OCI-LY3 (cell line): Measurements from ENCODE around the gene BRCA2.
A peak's percentile ranks its signal among the peaks of the same experiment; 100 is the strongest.

ENCODE experiments used
- H2AFZ ChIP-seq: fragments of 200-600, 300-600 bp; shearing (Covaris generic); 2 replicates; pipeline ENCODE4 v1.6.0; 2014; ENCODE audit warnings: antibody characterized with exemption, low read depth, low read length
- H3K27ac ChIP-seq: fragments of 200-600, 300-600 bp; sonication (generic); 2 replicates; pipeline ENCODE4 v1.5.1; 2014; ENCODE audit warnings: mild to moderate bottlenecking, low read length, moderate library complexity, mixed read lengths
- H3K27me3 ChIP-seq: fragments of 200-600, 300-600 bp; sonication (generic); 2 replicates; pipeline ENCODE4 v1.6.1; 2014; ENCODE audit warnings: low read depth, low read length, mixed read lengths
- H3K36me3 ChIP-seq: fragments of 200-600, 300-600 bp; sonication (generic); replicated peaks from 2 replicates; pipeline ENCODE3; 2014; ENCODE audit warnings: low read depth, low read length, mixed read lengths
- H3K4me1 ChIP-seq: fragments of 300-600, 200-600 bp; sonication (generic); 2 replicates; pipeline ENCODE4 v1.6.1; 2014; ENCODE audit warnings: low read length, mixed read lengths
- H3K4me2 ChIP-seq: fragments of 200-600, 300-600 bp; sonication (generic); 2 replicates; pipeline ENCODE4 v1.6.1; 2014; ENCODE audit warnings: low read length, mixed read lengths
- H3K4me3 ChIP-seq: fragments of 300-600, 200-600 bp; sonication (generic); 2 replicates; pipeline ENCODE4 v1.5.1; 2014; ENCODE audit warnings: antibody characterized with exemption, mild to moderate bottlenecking, low read length, moderate library complexity
- H3K79me2 ChIP-seq: fragments of 300-600, 200-600 bp; shearing (Covaris generic); 2 replicates; pipeline ENCODE4 v1.6.1; 2014; ENCODE audit warnings: mild to moderate bottlenecking, low read length, mixed read lengths
- H3K9ac ChIP-seq: fragments of 300-600, 200-600 bp; shearing (Covaris generic); 2 replicates; pipeline ENCODE4 v1.6.0; 2014; ENCODE audit warnings: mild to moderate bottlenecking, low read length, moderate library complexity
- H3K9me3 ChIP-seq: fragments of 200-600, 300-600 bp; shearing (Covaris generic); 2 replicates; pipeline ENCODE4 v1.6.1; 2014; ENCODE audit warnings: low read length, mixed read lengths; ENCODE audit not compliant: insufficient read depth
- H4K20me1 ChIP-seq: fragments of 200-600, 300-600 bp; sonication (generic); 2 replicates; pipeline ENCODE4 v1.6.1; 2016; ENCODE audit warnings: low read length, mixed read lengths; ENCODE audit not compliant: insufficient read depth
- CTCF ChIP-seq: fragments of 200-600, 300-600 bp; sonication (generic); IDR thresholded peaks from 2 replicates; pipeline ENCODE4 v1.5.1; 2014; ENCODE audit warnings: antibody characterized with exemption, low read length, low read depth
- EZH2phosphoT487 ChIP-seq: fragments of 200-600 bp; shearing (Covaris generic); IDR thresholded peaks from 2 replicates; pipeline ENCODE4 v1.6.1; 2018; ENCODE audit warnings: antibody characterized with exemption, mixed run types, low read depth

The BRCA2 gene, protein sequence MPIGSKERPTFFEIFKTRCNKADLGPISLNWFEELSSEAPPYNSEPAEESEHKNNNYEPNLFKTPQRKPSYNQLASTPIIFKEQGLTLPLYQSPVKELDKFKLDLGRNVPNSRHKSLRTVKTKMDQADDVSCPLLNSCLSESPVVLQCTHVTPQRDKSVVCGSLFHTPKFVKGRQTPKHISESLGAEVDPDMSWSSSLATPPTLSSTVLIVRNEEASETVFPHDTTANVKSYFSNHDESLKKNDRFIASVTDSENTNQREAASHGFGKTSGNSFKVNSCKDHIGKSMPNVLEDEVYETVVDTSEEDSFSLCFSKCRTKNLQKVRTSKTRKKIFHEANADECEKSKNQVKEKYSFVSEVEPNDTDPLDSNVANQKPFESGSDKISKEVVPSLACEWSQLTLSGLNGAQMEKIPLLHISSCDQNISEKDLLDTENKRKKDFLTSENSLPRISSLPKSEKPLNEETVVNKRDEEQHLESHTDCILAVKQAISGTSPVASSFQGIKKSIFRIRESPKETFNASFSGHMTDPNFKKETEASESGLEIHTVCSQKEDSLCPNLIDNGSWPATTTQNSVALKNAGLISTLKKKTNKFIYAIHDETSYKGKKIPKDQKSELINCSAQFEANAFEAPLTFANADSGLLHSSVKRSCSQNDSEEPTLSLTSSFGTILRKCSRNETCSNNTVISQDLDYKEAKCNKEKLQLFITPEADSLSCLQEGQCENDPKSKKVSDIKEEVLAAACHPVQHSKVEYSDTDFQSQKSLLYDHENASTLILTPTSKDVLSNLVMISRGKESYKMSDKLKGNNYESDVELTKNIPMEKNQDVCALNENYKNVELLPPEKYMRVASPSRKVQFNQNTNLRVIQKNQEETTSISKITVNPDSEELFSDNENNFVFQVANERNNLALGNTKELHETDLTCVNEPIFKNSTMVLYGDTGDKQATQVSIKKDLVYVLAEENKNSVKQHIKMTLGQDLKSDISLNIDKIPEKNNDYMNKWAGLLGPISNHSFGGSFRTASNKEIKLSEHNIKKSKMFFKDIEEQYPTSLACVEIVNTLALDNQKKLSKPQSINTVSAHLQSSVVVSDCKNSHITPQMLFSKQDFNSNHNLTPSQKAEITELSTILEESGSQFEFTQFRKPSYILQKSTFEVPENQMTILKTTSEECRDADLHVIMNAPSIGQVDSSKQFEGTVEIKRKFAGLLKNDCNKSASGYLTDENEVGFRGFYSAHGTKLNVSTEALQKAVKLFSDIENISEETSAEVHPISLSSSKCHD (N-terminal part only)

DNA sequence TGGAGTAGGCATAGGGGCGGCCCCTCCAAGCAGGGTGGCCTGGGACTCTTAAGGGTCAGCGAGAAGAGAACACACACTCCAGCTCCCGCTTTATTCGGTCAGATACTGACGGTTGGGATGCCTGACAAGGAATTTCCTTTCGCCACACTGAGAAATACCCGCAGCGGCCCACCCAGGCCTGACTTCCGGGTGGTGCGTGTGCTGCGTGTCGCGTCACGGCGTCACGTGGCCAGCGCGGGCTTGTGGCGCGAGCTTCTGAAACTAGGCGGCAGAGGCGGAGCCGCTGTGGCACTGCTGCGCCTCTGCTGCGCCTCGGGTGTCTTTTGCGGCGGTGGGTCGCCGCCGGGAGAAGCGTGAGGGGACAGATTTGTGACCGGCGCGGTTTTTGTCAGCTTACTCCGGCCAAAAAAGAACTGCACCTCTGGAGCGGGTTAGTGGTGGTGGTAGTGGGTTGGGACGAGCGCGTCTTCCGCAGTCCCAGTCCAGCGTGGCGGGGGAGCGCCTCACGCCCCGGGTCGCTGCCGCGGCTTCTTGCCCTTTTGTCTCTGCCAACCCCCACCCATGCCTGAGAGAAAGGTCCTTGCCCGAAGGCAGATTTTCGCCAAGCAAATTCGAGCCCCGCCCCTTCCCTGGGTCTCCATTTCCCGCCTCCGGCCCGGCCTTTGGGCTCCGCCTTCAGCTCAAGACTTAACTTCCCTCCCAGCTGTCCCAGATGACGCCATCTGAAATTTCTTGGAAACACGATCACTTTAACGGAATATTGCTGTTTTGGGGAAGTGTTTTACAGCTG, at the start of gene BRCA2, which contains the start of gene ZAR1L:
TSS of gene BRCA2 (plus strand) at position 271 of the 790 bp plus-strand sequence. CDS start 953 bp downstream, outside the sequence.
TSS of gene ZAR1L (minus strand) at position 126 of the 790 bp plus-strand sequence. CDS start 3,438 bp downstream, outside the sequence.
- Histone ChIP-seq H2AFZ (peak within 1 kb of the TSS; percentile 74), H3K36me3 (peaks cover 17% of the 10 kb centered on the region), H3K4me2 (peak within 1 kb of the TSS; percentile 86), H3K9me3 (no peaks in the 10 kb centered on the region), H3K27ac (peak within 1 kb of the TSS; percentile 89), H3K4me3 (peak within 1 kb of the TSS; percentile 79), H3K27me3 (no peaks in the 10 kb centered on the region), H4K20me1 (no peaks in the 10 kb centered on the region), H3K79me2 (peaks cover 9% of the 10 kb centered on the region), H3K9ac (peak within 1 kb of the TSS; percentile 88), H3K4me1 (peaks cover 23% of the 10 kb centered on the region)
- no peak for TF ChIP-seq EZH2phosphoT487
- TF ChIP-seq CTCF, result no peak

GRCh38 chr13:32265726-32266125, 49.6 kb upstream of the BRCA2 start:
- Histone ChIP-seq H4K20me1 (no peaks in the 10 kb centered on the region), H3K9me3 (no peaks in the 10 kb centered on the region), H3K4me1 (peaks cover 4% of the 10 kb centered on the region; the same call in 1 of the 2 replicates), H3K79me2 (no peaks in the 10 kb centered on the region), H2AFZ (no peak overlapping the region), H3K9ac (no peak overlapping the region), H3K4me3 (no peak overlapping the region), H3K36me3 (no peaks in the 10 kb centered on the region), H3K4me2 (no peak overlapping the region), H3K27me3 (no peaks in the 10 kb centered on the region), H3K27ac (no peak overlapping the region)
- TF ChIP-seq CTCF, result no peak
- TF ChIP-seq EZH2phosphoT487, result no peak

DNA sequence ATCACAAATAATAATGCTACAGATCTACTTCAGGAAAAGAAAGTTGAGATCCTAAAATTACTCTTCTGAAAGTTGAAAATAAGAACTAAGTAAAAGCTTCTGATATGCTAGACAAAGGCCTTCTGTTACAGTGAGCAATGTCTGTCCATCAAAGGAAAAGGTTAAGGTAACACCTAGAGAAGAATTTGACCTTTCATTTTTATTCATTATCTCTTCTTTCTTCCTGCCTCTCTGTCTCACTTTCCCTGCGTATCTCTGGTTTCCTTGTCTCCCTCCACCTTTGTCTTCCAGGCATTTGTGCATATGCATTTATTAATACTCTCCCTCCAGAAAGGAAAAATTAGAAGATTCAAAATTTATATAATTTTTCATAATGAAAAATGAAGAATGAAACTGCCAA, 49.2 kb upstream of the BRCA2 start:
- no peak overlapping the region for H3K9ac ChIP-seq
- H3K9me3 ChIP-seq, result no peaks in the 10 kb centered on the region

More for the DNA sequence above, 49.2 kb upstream of the BRCA2 start:
- Histone ChIP-seq H2AFZ (no peak overlapping the region), H3K4me3 (no peak overlapping the region), H4K20me1 (no peaks in the 10 kb centered on the region), H3K4me2 (no peak overlapping the region), H3K36me3 (no peaks in the 10 kb centered on the region), H3K27ac (no peak overlapping the region), H3K27me3 (no peaks in the 10 kb centered on the region), H3K4me1 (peaks cover 4% of the 10 kb centered on the region; the same call in 1 of the 2 replicates), H3K79me2 (no peaks in the 10 kb centered on the region)
- TF ChIP-seq CTCF, result no peak
- no peak for TF ChIP-seq EZH2phosphoT487
